ENCODE results near the gene EEF2K.
"Not testable (repeated sequence)": the region's sequence is repeated elsewhere in the genome, so short reads cannot be mapped to it uniquely, and the experiment has no call there.

The EEF2K gene

GRCh38 chr16:22206013-22206841 is at the start of gene EEF2K:
Gene EEF2K, plus strand, starts transcription at chr16:22206278. Its CDS starts 19,452 bp downstream, at chr16:22225730.
- DNase-seq: peak; percentile 96

GRCh38 chr16:22161401-22161800 is 44.7 kb upstream of the EEF2K start:
- no peak for DNase-seq

- DNase-seq: no peak
Observed at GRCh38 chr16:22161999-22162655, 44.0 kb upstream of the EEF2K start, which contains the start of gene SDR42E2. Gene SDR42E2, plus strand, starts transcription at chr16:22162506. Its CDS starts 3,077 bp downstream, at chr16:22165583.

DNA sequence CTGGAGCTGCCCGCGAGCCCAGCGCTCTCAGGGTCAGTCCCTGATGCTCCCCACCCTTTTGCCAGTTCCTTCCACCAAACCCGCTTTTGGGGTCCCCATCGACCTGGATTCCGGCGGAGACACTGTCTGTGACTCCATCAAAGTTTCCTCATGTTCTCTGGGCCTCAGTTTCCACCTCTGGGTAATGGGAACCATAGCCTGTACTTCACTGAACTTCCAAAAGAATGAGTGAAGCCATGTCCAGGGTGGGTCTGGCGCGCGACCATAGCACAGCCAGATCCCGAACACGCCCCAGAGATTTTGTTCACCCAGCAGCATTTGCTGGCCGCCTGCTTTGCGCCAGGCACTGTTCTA is 43.4 kb upstream of the EEF2K start:
- DNase-seq: no peak

- DNase-seq: no peak
Observed at GRCh38 chr16:22163806-22164205, 42.3 kb upstream of the EEF2K start.

DNA sequence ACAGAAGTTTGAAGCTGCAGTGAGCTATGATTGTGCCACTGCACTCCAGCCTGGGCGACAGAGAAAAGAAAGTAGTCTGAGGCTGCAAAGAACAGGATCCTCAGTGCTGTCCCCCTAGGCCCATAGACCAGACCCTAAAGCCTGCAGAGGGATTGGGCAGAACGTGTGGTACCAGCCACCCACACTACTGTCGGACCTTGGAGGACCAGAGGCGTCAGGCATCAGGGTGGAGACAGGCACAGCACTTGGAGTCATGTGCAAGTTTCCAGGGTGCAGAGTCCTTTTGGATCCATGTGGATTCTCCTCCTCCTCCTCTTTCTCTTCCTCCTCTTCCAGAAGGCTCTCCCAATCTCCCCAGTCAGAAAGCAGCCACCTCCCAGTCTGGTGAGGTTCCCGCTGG is 41.6 kb upstream of the EEF2K start:
- no peak for DNase-seq

DNA sequence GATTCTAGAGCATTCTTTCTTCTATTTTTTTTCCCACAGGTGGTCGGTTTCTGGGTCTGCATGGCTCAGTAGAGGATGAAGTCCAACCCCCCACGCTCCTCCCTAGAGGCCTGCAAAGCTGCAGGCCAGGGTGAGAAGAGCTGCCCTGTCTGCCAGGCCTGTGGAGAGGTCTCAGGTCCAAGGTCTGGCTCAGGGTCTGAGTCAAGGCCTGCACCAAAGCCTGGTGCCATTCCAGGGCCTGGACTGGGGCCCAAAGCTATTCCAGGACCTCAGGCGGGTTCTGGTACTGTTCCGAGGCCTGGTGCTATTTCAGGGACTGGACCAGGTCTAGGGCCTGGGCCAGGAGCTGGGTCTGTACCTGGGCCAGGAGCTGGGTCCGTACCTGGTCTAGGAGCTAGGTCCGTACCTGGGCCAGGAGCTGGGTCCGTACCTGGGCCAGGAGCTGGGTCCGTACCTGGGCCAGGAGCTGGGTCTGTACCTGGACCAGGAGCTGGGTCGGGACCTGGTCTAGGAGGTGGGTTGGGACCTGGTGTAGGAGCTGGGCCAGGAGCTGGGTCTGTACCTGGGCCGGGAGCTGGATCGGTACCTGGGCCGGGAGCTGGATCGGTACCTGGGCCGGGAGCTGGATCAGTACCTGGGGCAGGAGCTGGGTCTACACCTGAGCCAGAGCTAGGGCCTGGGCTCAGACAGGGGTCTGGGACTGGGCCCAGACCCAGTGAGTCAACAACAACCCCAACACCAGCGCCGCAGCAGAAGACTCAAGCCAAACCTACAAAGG is 40.4 kb upstream of the EEF2K start:
- no peak for DNase-seq

DNA sequence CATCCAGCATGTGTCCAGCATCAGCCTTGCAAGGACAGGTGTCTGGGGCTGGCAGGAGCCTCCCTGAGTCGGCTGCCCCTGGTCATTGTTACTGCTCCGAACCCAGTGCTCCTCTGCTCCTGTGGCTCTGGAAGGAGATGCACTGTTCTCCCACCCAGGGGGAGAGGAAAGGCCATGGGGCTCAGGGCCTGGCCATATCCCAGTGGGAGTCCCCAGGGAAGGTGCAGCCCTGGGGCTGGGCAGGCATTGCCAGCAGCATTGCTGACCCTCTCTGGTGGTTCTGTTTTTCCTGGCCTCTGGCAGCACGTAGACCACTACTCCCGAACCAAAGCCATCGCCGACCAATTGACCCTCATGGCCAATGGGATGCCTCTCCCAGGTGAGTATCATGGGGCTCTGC is 34.1 kb upstream of the EEF2K start:
- DNase-seq: no peak

DNA sequence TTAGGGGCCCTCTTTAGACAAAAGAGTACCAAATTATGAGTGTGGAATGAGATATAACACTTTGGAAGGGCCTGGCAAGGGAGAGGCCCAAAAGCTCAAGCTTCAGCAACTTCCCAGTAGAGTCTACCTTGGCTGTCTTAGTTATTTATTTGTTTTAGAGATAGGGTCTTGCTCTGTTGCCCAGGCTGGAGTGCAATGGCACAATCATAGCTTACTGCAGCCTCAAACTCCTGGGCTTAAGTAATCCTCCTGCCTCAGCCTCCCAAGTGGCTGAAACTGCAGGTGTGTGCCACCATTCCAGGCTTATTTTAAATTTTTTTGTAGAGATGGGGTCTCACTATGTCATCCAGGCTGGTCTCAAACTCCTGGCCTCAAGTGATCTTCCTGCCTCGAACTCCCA is 33.4 kb upstream of the EEF2K start:
- not testable (repeated sequence) for DNase-seq

DNA sequence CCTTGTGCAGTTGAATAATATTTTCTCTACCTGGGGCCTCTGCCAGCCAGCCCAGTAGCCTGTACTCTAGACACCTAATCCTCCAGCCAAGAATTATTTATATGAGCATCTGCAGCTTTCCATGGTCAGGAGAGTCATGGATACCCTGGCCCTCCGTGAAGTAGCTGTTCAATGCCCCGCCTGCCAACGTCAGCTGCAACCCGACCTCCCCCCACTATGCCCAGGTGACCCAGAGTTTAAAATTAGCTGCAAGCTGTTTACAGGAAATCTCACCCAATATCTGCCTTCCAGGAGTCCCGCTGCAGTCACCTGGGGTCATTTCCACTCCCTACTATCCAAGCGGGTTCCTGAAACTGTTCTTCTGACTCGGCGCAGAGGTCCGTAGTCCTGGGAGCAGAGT is 31.4 kb upstream of the EEF2K start:
- DNase-seq: no peak

DNA sequence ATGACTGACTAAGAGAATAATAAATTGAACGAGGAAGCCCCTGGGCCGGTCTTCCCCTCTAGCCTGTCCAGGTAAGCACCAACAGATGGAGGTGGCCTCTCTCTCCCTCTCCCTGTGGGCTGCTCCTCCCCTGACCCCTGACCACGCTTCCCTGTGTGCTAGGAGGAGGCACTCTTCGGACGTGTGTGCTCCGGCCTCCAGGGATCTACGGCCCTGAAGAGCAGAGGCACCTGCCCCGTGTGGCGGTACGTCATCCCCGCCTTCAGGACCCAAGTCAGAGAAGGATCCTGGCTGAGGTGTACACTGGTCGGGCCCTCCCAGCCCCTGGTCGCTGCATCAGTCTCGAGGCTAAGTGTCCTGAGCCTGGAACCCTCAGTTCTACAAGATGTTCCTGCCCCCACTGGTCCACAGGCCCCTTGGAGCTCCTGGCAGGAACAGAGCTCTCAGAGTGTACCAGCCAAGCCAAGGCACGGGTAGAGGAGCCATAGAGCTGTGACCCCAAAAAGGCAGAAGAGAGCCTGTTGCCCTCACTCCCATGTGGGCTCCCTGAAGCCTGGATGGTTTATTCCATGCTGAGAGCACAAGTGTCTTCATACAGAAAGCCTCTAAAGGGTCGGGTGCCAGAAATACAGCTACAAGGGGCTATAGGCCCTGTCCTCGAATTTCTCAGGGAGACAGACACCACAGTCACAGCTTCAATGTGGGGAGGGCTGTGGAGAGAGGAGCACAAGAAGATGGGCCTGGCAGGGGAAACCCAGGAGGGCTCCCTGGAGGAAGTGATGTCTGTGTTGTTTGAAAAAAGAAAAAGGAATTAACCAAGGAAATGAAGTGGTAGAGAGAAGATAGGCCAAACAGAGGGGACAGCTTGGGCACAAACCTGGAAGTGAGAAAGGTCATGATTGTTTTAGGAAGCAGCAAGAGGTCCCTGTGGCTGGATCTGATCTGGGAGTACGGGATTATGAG is 27.8 kb upstream of the EEF2K start:
- no peak for DNase-seq

GRCh38 chr16:22181426-22181825 is 24.7 kb upstream of the EEF2K start:
- no peak for DNase-seq

GRCh38 chr16:22181843-22182242 is 24.2 kb upstream of the EEF2K start:
- DNase-seq: no peak

DNA sequence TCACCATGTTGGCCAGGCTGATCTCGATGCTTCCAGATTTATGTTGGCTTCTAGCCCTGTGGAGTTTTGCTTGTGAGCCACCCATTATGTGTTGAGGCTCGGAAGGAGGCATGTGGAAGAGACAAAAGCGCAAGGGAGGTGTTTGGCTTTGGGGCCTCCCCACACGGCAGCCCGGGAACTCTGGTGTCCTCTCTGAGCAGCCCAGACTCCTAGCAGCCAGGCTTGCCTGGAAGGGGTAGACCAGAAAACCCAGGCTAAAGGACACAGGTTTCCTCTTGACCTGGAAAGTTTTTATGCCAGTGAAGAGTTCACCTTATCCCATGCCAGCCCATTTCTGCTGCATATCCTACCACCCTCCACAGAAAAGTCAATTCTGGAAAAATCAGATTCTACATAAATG is 22.7 kb upstream of the EEF2K start:
- no peak for DNase-seq

- no peak for DNase-seq
Observed at GRCh38 chr16:22183901-22184614, 22.0 kb upstream of the EEF2K start.

DNA sequence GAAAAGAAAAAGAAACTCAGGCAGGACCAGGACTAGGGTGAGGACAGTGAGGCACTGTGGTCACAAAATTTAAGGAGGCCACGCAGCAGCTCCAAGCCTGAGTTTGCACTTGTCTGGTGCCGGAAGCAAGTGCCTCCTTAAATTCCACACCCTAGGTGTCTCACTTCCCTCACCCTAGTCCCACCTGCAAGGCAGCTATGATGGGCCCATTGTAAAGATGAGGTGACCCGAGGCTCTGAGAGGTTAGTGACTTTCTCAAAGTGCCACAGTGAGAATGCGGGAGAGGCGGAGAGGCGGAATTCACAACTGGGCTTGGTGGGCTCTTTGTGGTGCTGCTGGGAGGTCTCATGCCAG is 21.5 kb upstream of the EEF2K start:
- DNase-seq: no peak

GRCh38 chr16:22186517-22186916 is 19.6 kb upstream of the EEF2K start:
- no peak for DNase-seq

DNA sequence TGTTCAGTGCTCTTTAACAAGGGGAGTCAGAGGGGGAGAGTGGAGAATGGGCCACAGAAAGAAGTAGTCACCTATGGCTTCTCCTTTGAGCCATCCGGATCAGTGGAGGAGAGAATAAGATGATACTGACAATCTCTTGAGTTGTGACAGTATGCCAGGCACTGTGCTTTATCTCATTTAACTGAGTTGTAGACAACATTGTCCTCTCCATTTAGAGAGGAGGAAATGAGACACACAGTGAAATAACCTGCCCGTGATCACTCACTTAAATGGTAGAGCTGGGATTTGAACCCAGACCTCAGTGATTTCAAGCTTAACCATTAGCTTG is 17.8 kb upstream of the EEF2K start:
- no peak for DNase-seq

GRCh38 chr16:22188595-22189442 is 17.3 kb upstream of the EEF2K start:
- DNase-seq: peak; percentile 80

- peak; percentile 73 for DNase-seq
Observed at GRCh38 chr16:22189473-22190080, 16.5 kb upstream of the EEF2K start.

All from left hindlimb (tissue), 1 donor.